ENCODE measurements around the gene ANKMY1.

GRCh38 chr2:240455272-240455646 is 102.5 kb downstream of the ANKMY1 start:
- TF ChIP-seq CTCF (IDR thresholded peaks at IDR 0.05), result no peak
- no peak for TF ChIP-seq POLR2A (IDR thresholded peaks at IDR 0.05)

All from testis (tissue), 2 donors.